Tibial nerve (tissue), 4 donors: ENCODE measurements around the gene CYLD. TPM values are rescaled to one million over a fixed set of nuclear protein-coding genes. Genes with fewer than 3 reads are reported as not detected.

Experiments used
- DNase-seq, 2 donors: peaks; one replicate each; pipeline ENCODE4 v3.0.0-alpha.2; 2019; ENCODE audit warnings: low spot score in 2 of 2
- H3K27ac ChIP-seq, 4 donors: fragments of 200-600 bp; sonication (generic) in 3 of 4; one replicate each; pipeline ENCODE4 v1.5.1; 2017 to 2019; ENCODE audit warnings: mild to moderate bottlenecking in 1 of 4
- H3K27me3 ChIP-seq, 2 donors: fragments of 200-600 bp; sonication (generic) in 1 of 2; one replicate each; pipeline versions ENCODE4 v1.5.1 to v1.6.0; 2017 to 2019
- H3K36me3 ChIP-seq, 3 donors: fragments of 200-600 bp; sonication (generic); one replicate each; pipeline ENCODE4 v1.5.1; 2018 to 2019
- H3K4me1 ChIP-seq, 4 donors: fragments of 200-600 bp; sonication (generic) in 3 of 4; one replicate each; pipeline ENCODE4 v1.5.1; 2017 to 2019
- H3K4me3 ChIP-seq, 4 donors: fragments of 200-600 bp; sonication (generic) in 3 of 4; one replicate each; pipeline ENCODE4 v1.5.1; 2017 to 2019; ENCODE audit warnings: mild to moderate bottlenecking in 1 of 4, moderate library complexity in 1 of 4
- H3K9me3 ChIP-seq, 4 donors: fragments of 200-600 bp; sonication (generic) in 3 of 4; one replicate each; pipeline ENCODE4 v1.5.1; 2017 to 2019
- CTCF ChIP-seq, 5 experiments: fragments of 200-600 bp in 3 of 5; fragments of 450-650 bp in 2 of 5; sonication (generic) in 3 of 5; IDR thresholded peaks; one replicate each; pipeline ENCODE4 v1.5.1; 2016 to 2019; ENCODE audit warnings: antibody characterized with exemption in 5 of 5, mild to moderate bottlenecking in 3 of 5, moderate library complexity in 2 of 5
- EP300 ChIP-seq, 2 donors: sonication (generic); formaldehyde crosslinking; IDR thresholded peaks; one replicate each; pipeline ENCODE4 v1.6.1; 2017; ENCODE audit warnings: antibody characterized with exemption in 2 of 2, mild to moderate bottlenecking in 1 of 2
- POLR2A ChIP-seq, 2 donors: fragments of 450-650 bp; IDR thresholded peaks; one replicate each; pipeline ENCODE4 v1.6.1; 2017; ENCODE audit warnings: antibody characterized with exemption in 2 of 2, mild to moderate bottlenecking in 2 of 2, moderate library complexity in 2 of 2
- WGBS, 2 donors: methylation state at CpG; one replicate each; pipeline ENCODE4 v1.1.5; 2018; 5-methylcytosine and 5-hydroxymethylcytosine counted together
- total RNA-seq, 4 donors: library from RNA; depleted of rRNA; stranded (reverse); fragments of >200 nt; gene quantifications; one replicate each; pipeline ENCODE4 v1.1.0, GENCODE V29; 2016

The CYLD gene
- total RNA-seq, 4 donors from 2014 or later: 23.7 to 52.7 (median 38.3) TPM

- no peak for DNase-seq
- 19 to 25% methylated on average over 42 to 44 of the region's 44 CpGs for WGBS, 2 donors
- Histone ChIP-seq H3K27me3 (peaks cover 0 to 18% of the 10 kb centered on the region in 2 donors), H3K4me1 (peaks cover 0 to 15% (median 4%) of the 10 kb centered on the region in 4 donors), H3K27ac (no peak overlapping the region), H3K4me3 (peak overlapping the region in 2 of 4 donors; percentile 22 to 23), H3K36me3 (no peaks in the 10 kb centered on the region), H3K9me3 (no peaks in the 10 kb centered on the region)
- TF ChIP-seq CTCF (IDR thresholded peaks at IDR 0.05) (no peak), EP300 (IDR thresholded peaks at IDR 0.05) (no peak), POLR2A (IDR thresholded peaks at IDR 0.05) (no peak)
Measured at GRCh38 chr16:50841081-50841886, 99.4 kb downstream of the CYLD start.

GRCh38 chr16:50842013-50842505, 100.2 kb downstream of the CYLD start:
- H3K27ac ChIP-seq: no peak overlapping the region
- H3K27me3 ChIP-seq: peaks cover 0 to 18% of the 10 kb centered on the region in 2 donors
- H3K36me3 ChIP-seq: no peaks in the 10 kb centered on the region
- H3K9me3 ChIP-seq: no peaks in the 10 kb centered on the region
- H3K4me1 ChIP-seq: peaks cover 0 to 10% (median 0%) of the 10 kb centered on the region in 4 donors
- TF ChIP-seq POLR2A (IDR thresholded peaks at IDR 0.05): no peak
- TF ChIP-seq EP300 (IDR thresholded peaks at IDR 0.05): no peak
- TF ChIP-seq CTCF (IDR thresholded peaks at IDR 0.05): no peak
- 91 to 94% methylated on average over 16 to 17 of the region's 17 CpGs for WGBS, 2 donors
- no peak for DNase-seq
- no peak overlapping the region for H3K4me3 ChIP-seq

GRCh38 chr16:50842589-50842988, 100.7 kb downstream of the CYLD start:
- no peak overlapping the region for H3K27ac ChIP-seq
- 89 to 94% methylated on average over 4 of the region's 4 CpGs for WGBS, 2 donors
- no peak overlapping the region for H3K4me3 ChIP-seq
- H3K9me3 ChIP-seq: no peaks in the 10 kb centered on the region
- H3K36me3 ChIP-seq: no peaks in the 10 kb centered on the region
- H3K4me1 ChIP-seq: peaks cover 0 to 10% (median 0%) of the 10 kb centered on the region in 4 donors
- TF ChIP-seq CTCF (IDR thresholded peaks at IDR 0.05) (no peak), POLR2A (IDR thresholded peaks at IDR 0.05) (no peak), EP300 (IDR thresholded peaks at IDR 0.05) (no peak)
- no peak for DNase-seq
- H3K27me3 ChIP-seq: peaks cover 0 to 18% of the 10 kb centered on the region in 2 donors

GRCh38 chr16:50844840-50845239, 103.0 kb downstream of the CYLD start:
- no peak overlapping the region for H3K27ac ChIP-seq
- H3K9me3 ChIP-seq: no peaks in the 10 kb centered on the region
- peaks cover 0 to 10% (median 0%) of the 10 kb centered on the region in 4 donors for H3K4me1 ChIP-seq
- H3K36me3 ChIP-seq: no peaks in the 10 kb centered on the region
- H3K27me3 ChIP-seq: peaks cover 0 to 18% of the 10 kb centered on the region in 2 donors
- no peak overlapping the region for H3K4me3 ChIP-seq
- no peak for DNase-seq
- WGBS, 2 donors: 59 to 62% methylated on average over 5 of the region's 5 CpGs
- TF ChIP-seq CTCF (IDR thresholded peaks at IDR 0.05): no peak
- TF ChIP-seq POLR2A (IDR thresholded peaks at IDR 0.05): no peak
- no peak for TF ChIP-seq EP300 (IDR thresholded peaks at IDR 0.05)

GRCh38 chr16:50845296-50845695, 103.4 kb downstream of the CYLD start:
- Histone ChIP-seq H3K4me3 (no peak overlapping the region), H3K27ac (no peak overlapping the region), H3K4me1 (peaks cover 0 to 10% (median 0%) of the 10 kb centered on the region in 4 donors), H3K9me3 (no peaks in the 10 kb centered on the region), H3K36me3 (no peaks in the 10 kb centered on the region), H3K27me3 (peaks cover 0 to 15% of the 10 kb centered on the region in 2 donors)
- WGBS, 2 donors: 85 to 91% methylated on average over 2 of the region's 2 CpGs
- TF ChIP-seq EP300 (IDR thresholded peaks at IDR 0.05) (no peak), POLR2A (IDR thresholded peaks at IDR 0.05) (no peak), CTCF (IDR thresholded peaks at IDR 0.05) (no peak)
- DNase-seq: no peak
